Eye (tissue), 1 donor: ENCODE data around the gene NCCRP1.
A peak's percentile ranks its signal among the peaks of the same experiment; 100 is the strongest.

Experiments used
- DNase-seq: peaks from one replicate; pipeline ENCODE4 v3.0.0-alpha.2; 2015

Gene NCCRP1

DNA sequence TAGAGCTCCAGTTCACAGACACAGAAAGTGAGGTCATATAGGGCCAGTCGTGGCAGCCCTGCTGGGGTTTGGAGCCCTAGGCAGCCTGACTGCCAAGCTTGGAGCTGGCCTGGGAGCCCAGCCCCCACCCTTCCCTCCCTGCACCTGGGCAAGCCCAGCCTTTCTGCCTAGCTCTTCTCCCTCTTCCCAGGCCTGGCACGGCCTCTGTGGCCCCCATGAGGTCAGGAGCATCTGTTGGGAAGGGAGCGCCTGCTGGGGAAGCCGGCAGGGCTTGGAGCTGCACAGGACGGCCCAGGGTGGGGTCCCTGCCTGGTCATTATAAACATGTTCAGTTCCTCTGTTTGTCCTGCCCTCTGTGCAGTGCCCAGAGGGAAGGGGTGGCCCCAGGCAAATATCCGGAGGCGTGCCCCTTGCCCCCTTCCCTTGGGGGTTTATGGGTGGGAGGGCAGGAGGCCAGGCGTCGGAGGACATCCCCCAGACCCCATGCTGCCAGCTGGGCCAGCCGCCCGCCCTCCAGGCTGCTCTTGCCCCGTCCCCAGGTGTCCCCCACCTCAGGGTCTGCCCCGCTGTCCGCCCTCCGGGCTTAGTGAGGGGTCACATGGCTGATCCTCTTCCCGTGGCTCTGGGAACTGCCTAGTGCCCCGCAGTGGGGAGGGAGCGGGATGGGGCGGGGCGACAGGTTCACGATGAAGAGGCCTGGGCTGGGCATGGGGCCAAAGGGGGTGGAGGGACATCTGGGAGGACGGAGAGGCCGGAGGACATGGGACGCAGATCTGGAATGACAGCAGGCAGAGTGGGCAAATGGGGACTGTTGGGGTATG is 30.0 kb upstream of the NCCRP1 start:
- DNase-seq: peak; percentile 90

- DNase-seq: no peak
These were observed 29.1 kb upstream of the NCCRP1 start for GRCh38 chr19:39167461-39168257.

DNA sequence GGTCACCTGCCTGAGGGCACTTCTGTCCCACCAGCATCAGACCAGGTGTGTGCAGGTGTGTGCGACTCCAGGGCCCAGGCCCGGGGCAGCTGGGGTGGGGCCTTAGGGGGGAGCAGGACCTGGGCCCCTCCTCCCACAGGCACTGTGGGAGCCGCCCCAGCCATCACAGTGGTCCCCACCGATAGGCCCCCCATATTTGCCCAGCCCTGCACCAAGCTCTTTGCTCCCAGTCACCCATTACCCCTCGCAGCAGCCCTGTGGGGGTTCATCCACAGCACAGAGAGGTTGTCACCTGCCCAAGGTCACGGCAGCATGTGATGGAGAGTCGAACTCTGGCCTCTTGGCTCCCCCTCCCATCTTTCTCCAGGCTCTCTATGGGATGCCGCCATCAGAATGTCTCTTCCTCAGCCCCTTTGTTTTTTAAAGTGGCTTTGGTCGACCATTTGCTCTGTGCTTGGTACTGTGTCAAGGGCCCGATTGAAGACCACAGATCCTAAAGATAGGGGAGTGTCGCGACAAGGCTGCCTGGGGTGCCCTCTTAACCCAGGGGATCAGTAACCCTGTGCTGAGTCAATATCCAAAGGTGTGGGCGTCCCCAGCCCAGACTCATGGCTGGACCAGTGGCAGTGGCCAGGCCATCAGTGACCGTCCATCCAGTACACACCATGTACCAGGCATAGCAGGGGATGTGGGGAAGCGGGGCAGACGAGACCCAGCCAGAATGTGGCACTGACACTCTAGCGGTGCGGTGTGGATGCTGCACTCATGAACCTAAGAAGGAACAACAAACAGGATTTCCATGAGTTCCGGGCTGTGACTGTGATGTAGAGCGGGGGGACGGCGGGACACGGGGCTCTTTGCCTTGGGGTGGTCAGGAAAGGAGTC is 28.3 kb upstream of the NCCRP1 start:
- no peak for DNase-seq

DNA sequence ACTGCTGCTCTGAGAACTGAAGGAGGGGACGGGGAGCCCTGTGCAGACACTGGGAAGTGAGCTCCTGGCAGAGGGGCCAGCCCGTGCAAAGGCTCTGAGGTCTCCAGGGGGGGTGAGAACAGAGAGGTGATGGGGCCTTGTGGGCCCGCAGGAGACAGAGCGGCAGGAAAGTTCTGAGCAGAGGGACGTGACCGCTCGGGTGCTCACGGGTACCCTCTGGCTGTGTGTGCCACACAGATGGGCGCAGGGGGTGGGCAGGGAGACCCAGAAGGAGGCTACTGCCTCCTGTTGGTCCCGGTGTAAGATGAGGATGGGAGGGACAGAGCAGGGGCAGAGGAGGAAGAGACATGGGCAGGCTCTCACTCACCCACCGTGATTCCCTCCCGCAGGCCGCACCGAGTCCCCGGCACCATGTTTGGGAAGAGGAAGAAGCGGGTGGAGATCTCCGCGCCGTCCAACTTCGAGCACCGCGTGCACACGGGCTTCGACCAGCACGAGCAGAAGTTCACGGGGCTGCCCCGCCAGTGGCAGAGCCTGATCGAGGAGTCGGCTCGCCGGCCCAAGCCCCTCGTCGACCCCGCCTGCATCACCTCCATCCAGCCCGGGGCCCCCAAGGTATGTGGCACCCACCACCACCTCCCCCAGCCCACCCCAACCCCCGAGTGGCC is 27.5 kb upstream of the NCCRP1 start:
- no peak for DNase-seq

DNA sequence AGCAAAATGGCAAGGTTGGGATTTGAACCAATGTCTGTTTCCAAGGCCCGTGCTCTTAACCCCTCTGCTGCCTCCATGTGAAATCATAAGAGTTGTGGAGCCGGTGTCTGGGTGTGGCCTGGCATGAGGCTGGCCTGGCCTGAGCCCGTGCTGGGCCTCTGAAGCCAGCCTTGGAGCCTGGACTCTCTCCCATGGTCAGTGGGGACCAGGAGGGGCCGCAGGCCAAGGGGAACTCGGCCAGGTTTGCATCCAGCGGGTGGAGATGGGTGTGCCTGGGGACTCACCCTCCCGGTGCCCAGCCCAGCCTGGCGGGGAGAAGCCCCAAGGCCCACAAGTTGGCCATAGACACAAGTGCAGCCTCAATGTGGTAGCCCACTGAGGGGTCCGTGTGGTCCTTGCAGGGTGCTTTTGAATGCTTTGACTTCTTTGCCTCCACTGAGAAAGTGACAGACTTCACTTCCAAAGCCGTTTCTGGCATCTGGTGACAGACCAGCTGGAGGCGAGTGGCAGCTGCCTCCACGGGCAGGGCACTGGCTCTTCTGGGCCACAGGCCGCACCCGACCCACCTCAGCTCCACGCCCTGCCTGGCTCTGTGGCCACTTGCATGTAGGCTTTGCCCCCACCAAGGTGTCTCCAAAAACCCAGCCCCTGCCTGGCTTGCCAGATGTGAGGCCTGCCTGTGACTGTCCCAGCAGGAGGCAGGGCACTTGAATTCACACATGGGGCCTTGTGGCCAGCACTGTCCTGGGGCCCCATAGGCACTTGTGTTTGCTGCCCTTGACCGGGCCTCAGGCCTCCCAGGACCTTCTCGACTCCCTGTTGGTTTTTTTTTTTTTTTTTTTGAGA is 26.2 kb upstream of the NCCRP1 start:
- no peak for DNase-seq

DNA sequence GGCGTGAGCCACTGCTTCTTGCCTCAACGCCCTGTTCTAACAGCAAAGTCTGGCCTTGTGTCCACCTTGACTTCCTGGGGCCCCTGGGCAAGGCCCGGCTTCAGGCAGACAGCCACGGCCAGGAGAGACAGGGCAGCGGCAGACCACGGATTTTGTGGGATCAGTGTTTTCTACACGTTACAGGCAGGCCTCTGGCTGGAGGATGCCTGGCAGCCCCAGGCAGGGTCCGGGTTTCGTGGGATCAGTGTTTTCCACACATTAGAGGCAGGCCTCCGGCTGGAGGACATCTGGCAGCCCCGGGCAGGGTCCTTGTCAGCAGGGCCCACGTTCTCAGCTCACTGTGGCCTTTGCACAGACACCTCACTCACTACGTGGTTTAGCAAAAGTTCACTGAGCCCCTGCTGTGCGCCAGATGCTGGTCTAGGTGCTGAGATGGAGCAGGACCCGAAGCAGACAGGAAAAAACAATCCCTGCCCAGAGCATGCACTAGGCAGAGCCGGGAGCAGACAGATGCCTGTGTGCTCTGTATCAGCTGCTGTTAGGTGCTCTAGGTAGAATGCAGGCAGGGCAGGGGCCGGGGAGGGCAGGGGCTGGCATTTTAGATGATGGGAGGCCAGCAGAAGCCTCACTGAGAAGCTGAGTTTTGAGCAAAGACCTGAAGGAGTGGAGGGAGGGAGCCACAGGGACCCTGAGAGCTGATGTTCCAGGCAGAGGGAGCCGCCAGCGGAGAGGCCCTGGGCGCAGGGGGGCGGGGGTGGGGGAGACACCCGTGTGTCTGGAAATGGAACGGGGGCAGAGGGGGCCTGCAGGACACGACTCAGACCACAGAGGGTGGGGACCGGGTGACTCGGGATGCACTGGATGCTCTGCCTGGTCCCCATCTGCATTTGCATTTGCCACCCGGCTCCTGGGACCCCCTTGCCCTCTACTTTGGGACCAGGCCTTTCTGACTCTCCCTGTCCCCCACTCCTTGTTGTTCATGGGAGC is 25.0 kb upstream of the NCCRP1 start:
- DNase-seq: no peak

- no peak for DNase-seq
These were observed 23.9 kb upstream of the NCCRP1 start for GRCh38 chr19:39172700-39173501.

- no peak for DNase-seq
These were observed 23.2 kb upstream of the NCCRP1 start for GRCh38 chr19:39173502-39173991.

- DNase-seq: no peak
These were observed 22.6 kb upstream of the NCCRP1 start for GRCh38 chr19:39174142-39174541.

DNA sequence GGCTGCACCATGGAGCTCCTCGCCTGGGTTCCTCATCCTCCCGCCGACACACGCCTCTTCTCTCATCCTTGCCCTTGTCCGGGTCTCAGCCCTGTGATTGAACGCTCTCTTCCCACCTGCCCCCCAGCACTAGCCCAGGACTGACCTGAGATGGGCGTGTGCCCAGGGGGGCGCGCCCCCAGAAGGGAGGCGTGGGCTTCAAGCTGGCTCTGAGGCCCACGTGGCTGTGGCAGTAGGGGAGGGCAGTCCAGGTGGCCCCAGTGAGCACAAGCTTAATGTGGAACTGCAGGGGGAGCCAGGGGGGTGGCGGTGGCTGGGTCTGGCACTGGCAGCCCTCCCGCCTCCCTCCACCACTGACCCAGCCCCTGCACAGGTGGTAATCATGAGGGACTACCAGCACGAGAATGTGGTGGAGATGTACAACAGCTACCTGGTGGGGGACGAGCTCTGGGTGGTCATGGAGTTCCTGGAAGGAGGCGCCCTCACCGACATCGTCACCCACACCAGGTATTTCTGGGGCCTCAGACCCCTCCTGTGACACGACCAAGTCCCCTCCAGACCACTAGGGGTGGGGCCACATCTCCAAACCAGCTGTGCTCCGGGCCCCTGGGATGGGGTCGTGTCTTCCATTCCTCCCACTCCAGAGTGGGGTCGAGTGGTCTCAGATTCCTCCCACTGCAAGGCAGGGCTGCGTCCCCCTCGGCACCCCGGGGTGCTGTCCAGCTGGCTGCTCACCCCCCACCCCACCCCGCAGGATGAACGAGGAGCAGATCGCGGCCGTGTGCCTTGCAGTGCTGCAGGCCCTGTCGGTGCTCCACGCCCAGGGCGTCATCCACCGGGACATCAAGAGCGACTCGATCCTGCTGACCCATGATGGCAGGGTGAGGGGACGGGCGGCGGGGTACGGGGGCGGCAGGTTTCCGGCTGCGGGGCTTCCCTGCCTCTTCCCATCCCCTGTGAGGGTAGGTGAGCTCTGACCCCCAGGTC is 21.9 kb upstream of the NCCRP1 start:
- DNase-seq: no peak

DNA sequence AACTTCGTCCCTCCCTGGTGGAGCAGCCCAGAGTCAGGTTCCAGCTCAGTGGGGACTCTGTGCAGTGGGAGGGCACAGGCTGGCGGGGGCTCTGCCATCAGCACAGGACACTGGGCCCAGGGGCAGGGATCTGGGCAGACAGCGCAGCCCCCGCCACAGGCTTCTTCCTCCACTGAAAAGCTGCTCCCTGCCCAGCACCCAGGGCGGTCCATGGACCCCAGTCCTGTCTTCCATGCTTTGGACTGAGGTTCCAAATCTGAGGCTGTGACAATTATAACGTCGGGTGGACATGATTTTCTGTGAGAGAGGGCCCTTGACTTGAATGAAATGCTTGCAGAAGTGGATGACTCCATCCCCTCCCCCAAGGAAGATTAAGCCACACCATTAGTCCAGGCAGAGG is 21.2 kb upstream of the NCCRP1 start:
- no peak for DNase-seq

DNA sequence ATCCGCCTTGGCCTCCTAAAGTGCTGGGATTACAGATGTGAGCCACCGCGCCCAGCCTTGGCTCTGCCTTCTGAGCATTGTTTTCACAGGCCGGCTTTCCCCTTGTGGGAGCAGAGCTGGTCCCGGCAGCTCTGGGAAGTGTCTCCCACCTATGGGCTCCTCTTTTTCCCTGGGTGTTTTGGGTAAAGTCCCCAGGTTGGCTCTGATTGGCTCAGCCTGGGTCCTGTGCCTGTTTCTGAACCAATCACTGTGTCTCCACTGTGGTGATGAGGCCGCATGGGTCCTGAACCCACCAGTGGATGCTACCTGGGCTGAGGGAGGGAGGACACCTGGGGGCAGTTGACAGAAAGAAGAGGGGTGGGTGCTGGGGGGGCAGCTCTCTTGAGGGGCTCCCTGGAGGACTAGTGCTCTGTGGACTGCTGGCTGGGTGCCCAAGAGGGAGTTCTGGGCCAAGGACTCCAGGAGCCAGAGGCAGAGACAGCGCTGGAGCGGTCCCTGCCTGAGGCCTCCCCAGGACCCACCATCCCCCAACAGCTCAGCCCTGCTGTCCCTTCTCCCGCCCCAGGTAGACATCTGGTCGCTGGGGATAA is 19.6 kb upstream of the NCCRP1 start:
- no peak for DNase-seq

- no peak for DNase-seq
These were observed 19.0 kb upstream of the NCCRP1 start for GRCh38 chr19:39177736-39178135.

- DNase-seq: no peak
These were observed 18.3 kb upstream of the NCCRP1 start for GRCh38 chr19:39178296-39179006.

DNA sequence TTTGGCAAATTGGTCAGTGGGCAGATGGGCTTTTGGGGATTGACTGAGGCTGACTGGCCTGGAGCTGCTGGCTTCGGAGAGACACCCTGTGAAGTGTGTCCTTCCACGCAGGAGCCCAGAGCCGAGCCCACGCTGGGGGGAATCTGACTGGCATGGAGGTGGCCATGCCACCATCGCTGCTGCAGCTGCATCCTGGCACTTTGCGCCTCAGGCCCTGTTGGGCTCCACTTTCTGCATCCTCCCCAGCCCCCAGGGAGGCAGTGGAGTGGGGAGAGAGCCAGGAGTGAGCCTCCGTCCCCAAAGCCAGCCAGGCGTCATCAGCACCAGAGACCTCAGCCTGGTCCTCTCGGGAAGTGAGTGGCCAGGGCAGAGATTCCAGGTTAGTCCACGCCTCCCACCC is 17.0 kb upstream of the NCCRP1 start:
- no peak for DNase-seq

DNA sequence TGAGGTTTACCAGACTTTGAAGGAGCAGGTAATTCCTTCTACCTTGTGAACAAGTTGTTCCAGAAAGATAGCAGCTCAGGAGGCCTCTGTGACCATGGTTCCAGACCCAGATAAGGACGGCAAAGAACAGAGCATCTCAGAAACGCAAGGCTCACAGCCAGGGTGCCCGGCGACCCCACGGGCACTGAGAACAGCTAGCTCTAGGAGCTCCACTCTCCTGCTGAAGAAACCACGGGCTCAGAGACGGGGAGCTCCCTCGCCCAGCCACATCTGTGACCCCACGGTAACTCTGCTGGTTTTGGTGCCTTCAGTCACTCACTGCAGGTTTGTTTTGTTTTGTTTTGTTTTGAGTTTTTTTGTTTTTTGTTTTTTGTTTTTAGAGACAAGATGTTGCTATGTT is 16.0 kb upstream of the NCCRP1 start:
- no peak for DNase-seq
